Neural crest cell (in vitro differentiated cells): ENCODE results near the gene YAP1. TPM values are rescaled to one million over a fixed set of nuclear protein-coding genes. Genes with fewer than 3 reads are reported as not detected.

Experiments
- DNase-seq: peaks from one replicate; pipeline ENCODE4 v3.0.0; 2021; ENCODE audit warnings: low read depth, mixed read lengths, low spot score
- H3K27ac Mint-ChIP-seq: one replicate; pipeline ENCODE4 v1.8.0; 2021; ENCODE audit warnings: mild to moderate bottlenecking, mixed read lengths; ENCODE audit not compliant: unreplicated experiment
- H3K27me3 Mint-ChIP-seq: 2 replicates; pipeline ENCODE4 v1.8.0; 2021; ENCODE audit warnings: low read depth, mild to moderate bottlenecking, mixed read lengths
- H3K36me3 Mint-ChIP-seq: 2 replicates; pipeline ENCODE4 v1.8.0; 2021; ENCODE audit warnings: low read depth, mild to moderate bottlenecking, mixed read lengths
- H3K4me1 Mint-ChIP-seq: 2 replicates; pipeline ENCODE4 v1.8.0; 2021; ENCODE audit warnings: mixed read lengths
- H3K4me3 Mint-ChIP-seq: one replicate; pipeline ENCODE4 v1.8.0; 2021; ENCODE audit warnings: mild to moderate bottlenecking, mixed read lengths
- H3K9me3 Mint-ChIP-seq: 2 replicates; pipeline ENCODE4 v1.8.0; 2021; ENCODE audit warnings: mixed read lengths
- total RNA-seq: library from RNA; stranded (reverse); gene quantifications from 2 replicates; pipeline ENCODE4 v1.2.1, GENCODE V29; 2021
- TF ChIP-seq, protein P1 (sequence below): fragments of 200-600 bp; sonication (generic); conservative IDR thresholded peaks from 2 replicates; pipeline ENCODE4 v1.5.0; 2021; ENCODE audit warnings: antibody characterized with exemption, mild to moderate bottlenecking

Gene YAP1
- total RNA-seq, 1 donor from 2014 or later, result 142 TPM

DNA sequence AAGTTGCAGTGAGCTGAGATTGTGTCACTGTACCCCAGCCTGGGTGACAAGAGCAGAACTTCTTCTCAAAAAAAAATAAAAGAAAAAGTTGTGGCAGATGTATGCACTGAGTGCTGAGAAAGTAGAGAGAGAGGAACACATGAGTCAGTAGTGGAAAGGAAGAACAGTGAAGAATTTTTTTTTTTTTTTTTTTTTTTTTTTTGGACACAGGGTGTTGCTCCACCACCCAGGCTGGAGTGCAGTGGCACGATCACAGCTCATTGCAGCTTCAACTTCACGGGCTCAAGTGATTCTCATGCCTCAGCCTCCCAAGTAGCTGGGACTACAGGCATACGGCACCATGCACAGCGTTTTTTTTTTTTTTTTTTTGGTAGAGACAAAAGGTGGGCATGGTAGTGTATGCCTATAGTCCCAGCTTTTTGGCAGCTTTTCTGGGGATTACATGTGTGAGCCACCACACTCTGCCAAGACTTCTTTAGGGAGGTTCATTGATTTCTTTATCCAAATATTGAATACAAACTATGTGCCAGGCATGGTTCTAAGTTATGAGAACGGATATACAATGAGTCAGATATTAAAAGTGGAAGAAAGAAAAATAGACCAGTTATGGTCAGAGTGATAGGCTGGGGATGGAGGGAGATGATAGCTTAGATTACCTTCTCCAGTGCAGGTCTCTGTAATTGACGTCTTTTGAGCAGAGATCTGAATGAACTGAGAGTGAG lies 62.0 kb downstream of the YAP1 start:
- H3K4me3 Mint-ChIP-seq, result no peak overlapping the region
- H3K27me3 Mint-ChIP-seq, result no peaks in the 10 kb centered on the region
- peaks cover 4% of the 10 kb centered on the region for H3K9me3 Mint-ChIP-seq
- H3K27ac Mint-ChIP-seq, result peak overlapping the region; percentile 36
- peaks cover 20% of the 10 kb centered on the region for H3K4me1 Mint-ChIP-seq
- peaks cover 19% of the 10 kb centered on the region for H3K36me3 Mint-ChIP-seq
- TF ChIP-seq, protein P1, sequence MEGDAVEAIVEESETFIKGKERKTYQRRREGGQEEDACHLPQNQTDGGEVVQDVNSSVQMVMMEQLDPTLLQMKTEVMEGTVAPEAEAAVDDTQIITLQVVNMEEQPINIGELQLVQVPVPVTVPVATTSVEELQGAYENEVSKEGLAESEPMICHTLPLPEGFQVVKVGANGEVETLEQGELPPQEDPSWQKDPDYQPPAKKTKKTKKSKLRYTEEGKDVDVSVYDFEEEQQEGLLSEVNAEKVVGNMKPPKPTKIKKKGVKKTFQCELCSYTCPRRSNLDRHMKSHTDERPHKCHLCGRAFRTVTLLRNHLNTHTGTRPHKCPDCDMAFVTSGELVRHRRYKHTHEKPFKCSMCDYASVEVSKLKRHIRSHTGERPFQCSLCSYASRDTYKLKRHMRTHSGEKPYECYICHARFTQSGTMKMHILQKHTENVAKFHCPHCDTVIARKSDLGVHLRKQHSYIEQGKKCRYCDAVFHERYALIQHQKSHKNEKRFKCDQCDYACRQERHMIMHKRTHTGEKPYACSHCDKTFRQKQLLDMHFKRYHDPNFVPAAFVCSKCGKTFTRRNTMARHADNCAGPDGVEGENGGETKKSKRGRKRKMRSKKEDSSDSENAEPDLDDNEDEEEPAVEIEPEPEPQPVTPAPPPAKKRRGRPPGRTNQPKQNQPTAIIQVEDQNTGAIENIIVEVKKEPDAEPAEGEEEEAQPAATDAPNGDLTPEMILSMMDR, result no peak
- no peak for DNase-seq

DNA sequence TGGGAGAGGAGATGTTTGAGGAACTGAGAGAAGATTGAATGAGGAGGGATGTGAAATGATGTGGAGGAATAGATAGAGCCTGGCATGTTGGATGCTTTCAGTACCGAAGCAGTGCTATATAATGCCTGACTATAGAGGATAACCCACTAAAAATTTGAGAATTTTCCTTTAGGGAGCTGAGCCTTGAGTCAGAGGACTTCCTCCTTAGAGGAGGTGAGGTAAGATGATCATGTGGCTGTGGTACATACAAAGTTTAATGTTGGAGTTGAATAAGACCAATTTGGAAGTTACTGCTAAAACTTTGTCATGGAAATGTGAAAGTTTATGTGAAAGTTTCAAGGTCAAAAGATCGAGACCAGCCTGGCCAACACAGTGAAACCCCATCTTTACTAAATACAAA lies 66.9 kb downstream of the YAP1 start:
- no peak overlapping the region for H3K4me3 Mint-ChIP-seq
- peaks cover 34% of the 10 kb centered on the region for H3K36me3 Mint-ChIP-seq
- peaks cover 20% of the 10 kb centered on the region for H3K4me1 Mint-ChIP-seq
- DNase-seq, result no peak
- H3K9me3 Mint-ChIP-seq, result peaks cover 4% of the 10 kb centered on the region
- no peak overlapping the region for H3K27ac Mint-ChIP-seq
- TF ChIP-seq, protein P1, result no peak
- H3K27me3 Mint-ChIP-seq, result no peaks in the 10 kb centered on the region

DNA sequence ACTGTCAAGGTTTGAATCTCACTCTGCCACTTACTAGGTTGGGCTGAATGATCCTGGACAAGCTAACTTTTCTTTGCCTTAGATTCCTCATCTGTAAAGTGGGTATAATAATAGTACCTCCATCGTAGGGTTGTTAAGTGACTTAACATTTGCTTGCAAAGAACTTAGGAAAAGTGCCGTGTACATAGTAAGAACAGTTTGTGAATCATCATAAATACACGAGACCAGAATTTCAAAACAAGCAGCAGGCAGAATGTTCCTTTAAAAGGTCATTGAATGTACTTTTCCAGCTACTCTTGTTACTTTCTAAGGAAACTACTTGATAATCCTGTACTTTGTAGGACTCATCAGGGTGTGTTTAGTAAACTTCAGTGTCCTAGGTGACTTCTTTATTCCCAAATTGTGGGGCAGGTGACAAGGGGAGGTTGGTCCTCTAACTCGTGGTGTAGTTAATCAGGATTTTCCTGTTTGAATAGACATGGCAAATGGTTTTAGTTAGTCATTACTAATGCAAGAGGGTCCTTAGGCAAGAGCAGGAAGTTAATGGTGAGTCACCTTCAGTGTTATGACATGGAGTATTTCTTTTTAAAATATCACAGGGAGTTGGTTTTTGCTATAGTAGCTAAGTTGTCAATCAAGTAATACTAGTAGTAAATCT lies 67.9 kb downstream of the YAP1 start:
- no peak for DNase-seq
- Mint-ChIP-seq H3K36me3 (peaks cover 34% of the 10 kb centered on the region), H3K4me3 (no peak overlapping the region), H3K9me3 (peaks cover 4% of the 10 kb centered on the region), H3K4me1 (peaks cover 20% of the 10 kb centered on the region), H3K27me3 (no peaks in the 10 kb centered on the region), H3K27ac (no peak overlapping the region)
- TF ChIP-seq, protein P1, result no peak

DNA sequence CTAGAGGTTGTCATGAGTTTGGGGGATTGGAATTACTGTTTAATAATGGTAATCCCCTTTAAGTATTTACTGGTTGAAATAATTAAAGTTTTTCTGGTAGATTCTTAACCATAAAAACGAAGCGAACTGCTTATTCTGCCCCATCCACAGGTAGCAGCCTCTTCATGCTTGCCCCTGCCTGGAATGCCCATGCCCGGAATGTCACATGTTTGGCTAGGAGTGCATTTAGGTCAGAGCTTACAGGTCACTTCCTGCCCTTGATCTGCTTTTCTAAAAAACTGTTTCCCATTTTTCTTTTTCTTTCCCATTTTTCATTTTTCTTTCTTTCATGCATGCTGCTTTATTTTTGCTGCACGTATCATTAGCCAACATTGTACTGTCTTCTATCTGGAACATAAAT lies 69.1 kb downstream of the YAP1 start:
- Mint-ChIP-seq H3K27ac (no peak overlapping the region), H3K4me3 (no peak overlapping the region), H3K9me3 (peaks cover 10% of the 10 kb centered on the region), H3K36me3 (peaks cover 41% of the 10 kb centered on the region), H3K27me3 (no peaks in the 10 kb centered on the region), H3K4me1 (peaks cover 29% of the 10 kb centered on the region)
- DNase-seq, result no peak
- TF ChIP-seq, protein P1, result no peak

DNA sequence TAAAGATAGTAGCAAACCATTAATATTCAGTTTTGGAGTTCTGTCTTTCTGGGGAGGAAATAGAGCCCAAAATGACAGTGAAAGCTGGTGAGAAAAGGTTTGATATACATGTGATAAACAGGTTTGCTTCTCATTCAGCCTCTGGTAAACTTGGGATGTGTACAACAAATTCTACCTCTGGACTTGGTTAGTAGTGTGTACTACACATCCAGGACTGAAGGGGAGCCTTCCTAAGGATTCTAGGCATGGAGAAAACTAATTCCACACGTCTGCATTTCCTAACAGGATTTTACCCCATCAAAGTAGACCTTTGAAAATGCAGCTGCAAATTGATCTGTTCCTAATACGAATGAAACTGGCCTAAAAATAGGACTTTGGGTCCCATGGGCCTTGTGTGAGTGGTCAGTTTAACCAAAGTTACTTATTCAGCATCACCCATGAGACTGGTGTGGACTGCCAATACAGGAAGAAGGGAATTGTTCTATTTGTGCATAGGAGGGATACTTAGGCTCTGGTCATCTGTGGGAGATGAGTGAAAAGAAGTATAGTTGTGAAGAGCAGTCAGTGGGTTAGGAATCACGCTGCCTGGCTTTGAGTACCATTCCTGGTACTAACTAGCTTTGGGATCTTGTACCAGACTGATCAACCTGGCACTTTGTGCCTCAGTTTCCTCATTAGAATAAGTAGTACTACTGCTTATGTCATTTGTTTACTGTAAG lies 74.2 kb downstream of the YAP1 start:
- TF ChIP-seq, protein P1, result no peak
- no peak for DNase-seq
- H3K4me1 Mint-ChIP-seq, result peaks cover 60% of the 10 kb centered on the region
- H3K4me3 Mint-ChIP-seq, result peak overlapping the region; percentile 10
- H3K9me3 Mint-ChIP-seq, result peaks cover 6% of the 10 kb centered on the region
- peaks cover 14% of the 10 kb centered on the region for H3K36me3 Mint-ChIP-seq
- no peaks in the 10 kb centered on the region for H3K27me3 Mint-ChIP-seq
- H3K27ac Mint-ChIP-seq, result no peak overlapping the region
